CD14-positive monocyte (primary cell): ENCODE measurements around the gene TBPL1. TPM values are rescaled to one million over a fixed set of nuclear protein-coding genes. Genes with fewer than 3 reads are reported as not detected.

ENCODE experiments used
- DNase-seq, 3 donors: peaks; one replicate each; pipeline ENCODE4 v3.0.0-alpha.2; 2011 to 2022
- H2AFZ ChIP-seq: 2 replicates; pipeline ENCODE4 v1.6.0; 2012; ENCODE audit warnings: mild to moderate bottlenecking, low read depth, low read length, inconsistent platforms; ENCODE audit not compliant: insufficient read depth, poor library complexity, severe bottlenecking
- H3K27ac ChIP-seq, 2 donors: 1 replicate in 1 of 2; 2 replicates in 1 of 2; pipeline ENCODE4 v1.5.1; 2012 to 2013; ENCODE audit warnings: low read length in 2 of 2, control low read depth in 1 of 2, inconsistent platforms in 1 of 2, low read depth in 1 of 2, mild to moderate bottlenecking in 1 of 2
- H3K27me3 ChIP-seq, 2 donors: one replicate each; pipeline versions ENCODE4 v1.6.0 to v1.6.1; 2011 to 2013; ENCODE audit warnings: low read length in 2 of 2; ENCODE audit not compliant: control insufficient read depth in 2 of 2, insufficient read depth in 2 of 2
- H3K36me3 ChIP-seq, 2 donors: replicated peaks in 1 of 2; 1 replicate in 1 of 2; 2 replicates in 1 of 2; pipeline versions ENCODE4 v1.5.1 to v1.6.1; 2012 to 2013; ENCODE audit warnings: low read length in 2 of 2, control low read depth in 1 of 2, inconsistent platforms in 1 of 2, mild to moderate bottlenecking in 1 of 2; ENCODE audit not compliant: insufficient read depth in 2 of 2, control insufficient read depth in 1 of 2
- H3K4me1 ChIP-seq, 2 donors: 1 replicate in 1 of 2; 2 replicates in 1 of 2; pipeline versions ENCODE4 v1.5.1 to v1.6.1; 2012 to 2013; ENCODE audit warnings: low read length in 2 of 2, control low read depth in 1 of 2, inconsistent platforms in 1 of 2, mild to moderate bottlenecking in 1 of 2, moderate library complexity in 1 of 2; ENCODE audit not compliant: insufficient read depth in 2 of 2, control insufficient read depth in 1 of 2
- H3K4me2 ChIP-seq: replicated peaks from 2 replicates; pipeline ENCODE3; 2012; ENCODE audit warnings: low read length, moderate library complexity, mild to moderate bottlenecking; ENCODE audit not compliant: poor library complexity, severe bottlenecking; ENCODE audit errors: extremely low read depth
- H3K4me3 ChIP-seq, 3 experiments: fragments of 200-600 bp in 1 of 3; sonication (generic) in 1 of 3; replicated peaks in 1 of 3; 1 replicate in 2 of 3; 2 replicates in 1 of 3; pipeline ENCODE4 v1.5.1; 2011 to 2013; ENCODE audit warnings: low read length in 3 of 3, mild to moderate bottlenecking in 3 of 3, control low read depth in 2 of 3, low read depth in 2 of 3, inconsistent platforms in 1 of 3, moderate library complexity in 1 of 3
- H3K79me2 ChIP-seq: 2 replicates; pipeline ENCODE4 v1.6.0; 2012; ENCODE audit warnings: mild to moderate bottlenecking, control low read depth, inconsistent platforms, low read length, moderate library complexity; ENCODE audit not compliant: insufficient read depth
- H3K9ac ChIP-seq: 2 replicates; pipeline ENCODE4 v1.6.0; 2017; ENCODE audit warnings: low read length, mild to moderate bottlenecking; ENCODE audit not compliant: insufficient read depth, poor library complexity, severe bottlenecking
- H3K9me3 ChIP-seq, 2 donors: replicated peaks in 1 of 2; 1 replicate in 1 of 2; 2 replicates in 1 of 2; pipeline versions ENCODE4 v1.5.1 to v1.6.1; 2012 to 2013; ENCODE audit warnings: low read length in 2 of 2, control low read depth in 1 of 2; ENCODE audit not compliant: control insufficient read depth in 1 of 2, insufficient read depth in 1 of 2
- H4K20me1 ChIP-seq: 2 replicates; pipeline ENCODE4 v1.6.0; 2012; ENCODE audit warnings: mild to moderate bottlenecking, low read length, control low read depth, moderate library complexity; ENCODE audit not compliant: insufficient read depth
- H3K27ac Mint-ChIP-seq, 7 donors: one replicate each; pipeline ENCODE4 v1.8.0; 2020; ENCODE audit warnings: mild to moderate bottlenecking in 7 of 7, mixed read lengths in 7 of 7, moderate library complexity in 6 of 7, inconsistent platforms in 2 of 7
- H3K27me3 Mint-ChIP-seq, 3 donors: one replicate each; pipeline ENCODE4 v1.8.0; 2021 to 2022; ENCODE audit warnings: low read depth in 3 of 3, mild to moderate bottlenecking in 3 of 3, mixed read lengths in 3 of 3, moderate library complexity in 3 of 3, inconsistent platforms in 1 of 3
- H3K36me3 Mint-ChIP-seq, 2 donors: one replicate each; pipeline ENCODE4 v1.8.0; 2020; ENCODE audit warnings: mixed read lengths in 2 of 2, inconsistent platforms in 1 of 2, mild to moderate bottlenecking in 1 of 2
- H3K4me1 Mint-ChIP-seq: one replicate; pipeline ENCODE4 v1.8.0; 2020; ENCODE audit warnings: mild to moderate bottlenecking, mixed read lengths
- H3K4me3 Mint-ChIP-seq, 2 donors: one replicate each; pipeline ENCODE4 v1.8.0; 2020; ENCODE audit warnings: mild to moderate bottlenecking in 2 of 2, mixed read lengths in 2 of 2, moderate library complexity in 1 of 2
- H3K9me3 Mint-ChIP-seq, 7 donors: one replicate each; pipeline ENCODE4 v1.8.0; 2020 to 2022; ENCODE audit warnings: mixed read lengths in 7 of 7, mild to moderate bottlenecking in 6 of 7, moderate library complexity in 6 of 7, inconsistent platforms in 2 of 7
- CTCF ChIP-seq: fragments of 200-600 bp; IDR thresholded peaks from one replicate; pipeline ENCODE4 v1.8.0; 2022; ENCODE audit warnings: antibody characterized with exemption, mild to moderate bottlenecking
- WGBS: methylation state at CpG from one replicate; pipeline ENCODE4 v1.1.5; 2013; ENCODE audit warnings: missing lambda C conversion rate; ENCODE audit not compliant: insufficient coverage; 5-methylcytosine and 5-hydroxymethylcytosine counted together
- intact Hi-C, 2 donors: fragments of 100-400 bp; cut with micrococcal nuclease; formaldehyde crosslinking; loops; one replicate each; pipeline versions ENCODE4 v1.15.0 to v1.15.1; 2023
- polyA minus RNA-seq: library from RNA; depleted of rRNA, polyadenylated mRNA; stranded (reverse); fragments of >200 nt; gene quantifications from 2 replicates; pipeline ENCODE4 v1.2.3, GENCODE V29; 2012
- polyA plus RNA-seq, 3 donors: library from polyadenylated mRNA; depleted of rRNA in 1 of 3; unstranded in 2 of 3; stranded (reverse) in 1 of 3; fragments of 300-500 nt in 2 of 3; fragments of >200 nt in 1 of 3; fragmentation: Illumina TruSeq in 2 of 3; gene quantifications; 1 replicate in 2 of 3; 2 replicates in 1 of 3; pipeline ENCODE4 v1.2.3, GENCODE V29; 2012 to 2021
- total RNA-seq, 12 experiments: library from RNA in 1 of 12; stranded (reverse) in 1 of 12; fragments of 120-200 nt in 1 of 12; gene quantifications; one replicate each; pipeline ENCODE4 v1.2.4 and lab custom pipeline; 2013 to 2026; ENCODE audit warnings: mixed read lengths in 6 of 12, inconsistent platforms in 1 of 12

Gene TBPL1
- 27.7 TPM for total RNA-seq (2013)
- polyA plus RNA-seq = 10 to 100 TPM; 22.0 to 35.6 (median 35.5) TPM
- polyA minus RNA-seq = 13.0 and 19.9 TPM in 2 replicates
- total RNA-seq (lab: John Stamatoyannopoulos, UW) = 8.8 to 24.9 (median 14.9) reads per million in 11 experiments

DNA sequence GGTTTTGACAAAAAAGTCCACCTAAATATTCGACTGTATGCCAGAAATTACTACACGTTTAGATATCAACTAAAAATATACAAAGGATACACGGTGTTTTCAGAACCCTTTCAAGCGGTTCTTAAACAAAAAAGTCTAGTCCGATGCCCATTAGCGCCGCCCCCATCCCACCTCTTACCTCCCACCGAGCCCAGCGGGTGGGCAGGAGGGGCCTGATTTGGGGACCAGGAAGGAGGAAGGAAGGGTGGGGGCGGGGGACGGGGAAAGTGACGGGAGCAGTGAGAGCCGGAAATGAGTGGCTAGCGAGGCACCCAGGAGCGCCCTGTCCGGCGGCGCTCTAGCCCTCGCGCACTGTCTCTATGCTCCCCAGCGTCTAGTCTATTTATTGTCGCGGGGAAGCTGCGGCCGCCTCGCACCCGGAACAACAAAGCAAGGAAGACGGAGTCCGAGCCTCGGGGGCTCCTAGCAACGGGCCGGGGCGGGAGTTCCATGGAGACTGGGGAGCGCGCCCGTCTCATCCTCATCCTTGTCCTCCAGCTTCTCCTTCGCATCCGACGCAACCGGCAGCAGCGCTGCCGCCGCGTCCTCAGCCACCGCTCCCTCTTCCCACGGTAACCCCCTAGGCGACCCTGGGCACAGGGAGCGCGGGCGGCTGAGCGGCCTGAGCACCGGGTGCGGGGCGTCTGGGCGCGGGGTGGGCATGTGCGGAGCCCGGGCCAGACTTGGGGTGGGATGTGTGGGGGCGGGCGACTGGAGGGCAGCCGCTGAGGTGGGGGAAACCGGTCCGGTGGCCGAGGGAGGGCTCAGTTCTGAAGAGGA is at the start of gene TBPL1:
TBPL1 (plus strand) TSS at position 410 of the 819 bp plus-strand sequence. CDS start 26,902 bp downstream, outside the sequence.
- peaks cover 0 to 4% of the 10 kb centered on the region in 2 donors for H3K36me3 Mint-ChIP-seq
- Histone ChIP-seq H3K4me1 (peaks cover 21 to 29% of the 10 kb centered on the region in 2 donors), H2AFZ (peak within 1 kb of the TSS; percentile 99), H3K27me3 (no peaks in the 10 kb centered on the region), H3K36me3 (no peaks in the 10 kb centered on the region), H3K4me2 (peak within 1 kb of the TSS; percentile 97), H3K79me2 (peaks cover 55% of the 10 kb centered on the region), H3K9ac (peak within 1 kb of the TSS; percentile 83), H3K27ac (peak within 1 kb of the TSS; percentile 40 to 83), H3K4me3 (peak within 1 kb of the TSS; percentile 64 to 96 (median 91)), H3K9me3 (no peaks in the 10 kb centered on the region), H4K20me1 (peaks cover 40% of the 10 kb centered on the region)
- no peak for TF ChIP-seq CTCF
- peak; percentile 85 to 89 (median 86) for DNase-seq
- peaks cover 38% of the 10 kb centered on the region for H3K4me1 Mint-ChIP-seq
- intact Hi-C loops = no loop called here
- peak within 1 kb of the TSS; percentile 79 to 95 (median 91) for H3K27ac Mint-ChIP-seq
- H3K4me3 Mint-ChIP-seq = peak within 1 kb of the TSS; percentile 98 to 99
- WGBS = under 1% methylated on average over 47 of the region's 64 CpGs
- peaks cover 0 to 2% (median 0%) of the 10 kb centered on the region in 7 donors for H3K9me3 Mint-ChIP-seq
- peaks cover 4 to 7% (median 6%) of the 10 kb centered on the region in 3 donors for H3K27me3 Mint-ChIP-seq

GRCh38 chr6:133903855-133904254 is 49.2 kb upstream of the TBPL1 start:
- Histone ChIP-seq H3K79me2 (no peaks in the 10 kb centered on the region), H3K9ac (no peak overlapping the region), H3K36me3 (no peaks in the 10 kb centered on the region), H3K4me2 (no peak overlapping the region), H3K4me1 (peaks cover 3 to 5% of the 10 kb centered on the region in 2 donors), H2AFZ (no peak overlapping the region), H4K20me1 (no peaks in the 10 kb centered on the region), H3K27ac (no peak overlapping the region), H3K27me3 (peaks cover 41 to 61% of the 10 kb centered on the region in 2 donors), H3K9me3 (no peaks in the 10 kb centered on the region), H3K4me3 (no peak overlapping the region)
- TF ChIP-seq CTCF = no peak
- intact Hi-C loops = no loop called here
- WGBS = no CpG with 5 or more reads among the region's 2 CpGs
- H3K27me3 Mint-ChIP-seq = peaks cover 49 to 60% (median 58%) of the 10 kb centered on the region in 3 donors
- no peak for DNase-seq
- no peak overlapping the region for H3K27ac Mint-ChIP-seq
- H3K4me1 Mint-ChIP-seq = peaks cover 6% of the 10 kb centered on the region
- peak overlapping the region in 1 of 2 donors; percentile 17 for H3K4me3 Mint-ChIP-seq
- H3K36me3 Mint-ChIP-seq = no peaks in the 10 kb centered on the region
- H3K9me3 Mint-ChIP-seq = peaks cover 0 to 3% (median 0%) of the 10 kb centered on the region in 7 donors
